Right ventricle myocardium inferior (tissue), 1 donor: ENCODE measurements around the gene TMEM202. TPM values are rescaled to one million over a fixed set of nuclear protein-coding genes. Genes with fewer than 3 reads are reported as not detected.

Experiments
- ATAC-seq: fragments of 200-7000 bp; cut with Tn5 transposase; one replicate; pipeline ENCODE4 v1.9.1; 2020; ENCODE audit warnings: mild to moderate bottlenecking, moderate library complexity
- DNase-seq: peaks from one replicate; pipeline ENCODE4 v3.0.0; 2021; ENCODE audit errors: missing footprints
- intact Hi-C: fragments of 100-400 bp; cut with DNase I; formaldehyde crosslinking; loops from one replicate; pipeline ENCODE4 v1.11.0; 2022
- total RNA-seq: library from RNA; stranded (reverse); fragmentation: NEBNext Ultra II Directional; extraction: Animal tissue kit (Norgen Biotek cat#: 25700); gene quantifications from one replicate; pipeline ENCODE4 v1.2.1, GENCODE V29; 2021
- donor health status: DM: no; HTN: yes; CAD: no; lungs with severe emphysema.

Gene TMEM202
- total RNA-seq, 1 donor from 2014 or later: not detected

DNA sequence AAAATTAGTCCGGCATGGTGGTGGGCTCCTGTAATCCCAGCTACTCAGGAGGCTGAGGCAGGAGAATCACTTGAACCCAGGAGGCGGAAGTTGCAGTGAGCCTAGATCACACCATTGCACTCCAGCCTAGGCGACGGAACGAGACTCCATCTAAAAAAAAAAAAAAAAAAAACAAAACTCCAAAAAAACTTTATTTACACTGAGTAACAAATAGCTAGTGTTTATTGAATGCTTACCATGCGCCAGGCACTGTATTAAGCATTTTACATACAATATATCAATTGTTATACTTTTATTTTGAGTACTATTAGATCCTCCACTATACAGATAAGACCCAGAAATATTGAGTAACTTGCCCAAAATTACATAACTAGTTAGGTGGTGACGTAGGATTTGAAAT is 58.6 kb downstream of the TMEM202 start:
- intact Hi-C loops: loop anchor here (5.0 kb wide), 1 partner anchor 69 kb away; no protein-coding TSS in a partner anchor
- DNase-seq (no peak), ATAC-seq (no peak)

Other genes starting within 250 kb of the TMEM202 start
- gene GRAMD2A, start 200.5 kb upstream of the TMEM202 start, total RNA-seq: not detected
- gene PKM, start 167.1 kb upstream of the TMEM202 start, total RNA-seq: 1,022 TPM
- gene PARP6, start 125.8 kb upstream of the TMEM202 start, total RNA-seq: 46.4 TPM
- gene CELF6, start 78.1 kb upstream of the TMEM202 start, total RNA-seq: 1.6 TPM
- 64.3 TPM for gene HEXA, start 22.3 kb upstream of the TMEM202 start, total RNA-seq
- gene ARIH1, start 76.0 kb downstream of the TMEM202 start, total RNA-seq: 163 TPM